Measurements from ENCODE around the gene GRM1.

GRM1 gene

GRCh38 chr6:146315381-146316174, 286.7 kb downstream of the GRM1 start:
- DNase-seq, result no peak

DNA sequence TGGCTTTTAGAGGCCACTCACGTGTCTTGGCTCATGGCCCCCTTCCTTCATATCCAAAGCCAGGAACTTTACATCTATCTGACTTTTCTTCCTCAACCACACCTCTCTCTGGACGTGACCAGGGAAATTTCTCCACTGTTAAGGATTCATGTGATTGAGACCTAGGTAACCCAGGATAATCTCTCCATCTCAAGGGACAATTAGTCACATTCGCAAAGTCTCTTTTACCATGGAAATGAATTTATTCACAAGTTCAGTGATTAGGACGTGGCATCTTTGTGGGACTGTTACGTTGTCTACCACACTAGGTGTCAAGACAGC, 287.3 kb downstream of the GRM1 start:
- DNase-seq, result no peak

GRCh38 chr6:146331013-146331412, 302.2 kb downstream of the GRM1 start:
- DNase-seq, result no peak

- no peak for DNase-seq
Observed at GRCh38 chr6:146335336-146335735, 306.5 kb downstream of the GRM1 start.

DNA sequence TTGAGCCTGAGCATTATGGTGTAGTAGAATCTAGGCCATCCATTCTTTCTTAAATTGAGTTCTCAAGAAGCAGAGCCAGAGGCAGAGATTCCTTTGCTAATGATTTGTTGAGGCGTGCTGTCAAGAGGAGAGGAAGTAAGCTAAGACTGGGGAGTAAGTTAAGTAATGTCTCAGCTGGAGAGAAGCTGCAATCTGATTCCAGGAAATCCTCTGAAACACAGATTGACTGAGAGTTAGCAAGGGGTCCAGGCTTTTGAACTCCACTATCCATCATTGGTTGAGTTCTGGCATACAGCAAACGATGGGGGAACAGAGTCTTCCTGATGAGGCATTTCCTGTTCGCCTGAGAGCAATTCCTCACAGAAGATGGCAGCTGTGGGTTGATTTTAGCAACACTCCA, 307.3 kb downstream of the GRM1 start:
- no peak for DNase-seq

DNA sequence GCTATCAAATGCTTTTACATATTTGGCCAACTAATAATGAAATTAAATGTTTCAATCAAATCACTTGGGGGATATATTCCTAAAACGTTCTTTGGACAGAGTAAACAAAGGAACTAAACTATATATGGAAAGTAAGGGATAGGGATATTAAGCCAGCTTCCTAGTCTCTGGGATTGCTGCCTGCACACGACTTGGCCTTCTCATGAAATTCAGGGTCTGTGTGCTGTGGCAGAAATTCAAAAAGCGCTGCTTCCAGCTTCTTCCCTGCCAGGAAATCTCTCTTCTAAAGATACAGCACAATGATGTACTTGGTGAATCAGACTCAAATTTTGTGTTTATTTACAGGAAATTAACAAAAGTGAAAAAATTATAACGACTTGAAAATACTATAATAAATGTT, 308.5 kb downstream of the GRM1 start:
- peak in 10 of 58 donors; percentile 2 to 26 (median 14) for DNase-seq

DNA sequence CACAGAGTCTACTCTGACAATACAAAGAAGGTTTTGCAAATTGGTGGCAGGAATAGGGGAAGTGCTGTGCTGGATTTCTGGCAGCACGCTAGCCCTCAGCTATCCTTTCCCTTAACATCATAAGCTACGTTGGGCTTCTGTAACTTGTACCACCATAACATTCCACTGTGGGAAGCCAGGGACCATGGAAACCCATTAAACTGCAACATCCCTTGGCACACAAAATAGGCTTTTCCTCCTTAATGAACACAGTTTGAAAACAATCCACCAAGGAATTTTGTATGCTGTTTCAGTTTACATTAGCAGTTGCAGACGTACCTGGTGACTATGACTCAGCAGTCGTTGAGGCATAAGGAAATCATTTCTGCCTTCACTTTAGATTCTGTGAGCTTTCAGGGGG, 310.9 kb downstream of the GRM1 start:
- DNase-seq, result no peak

DNA sequence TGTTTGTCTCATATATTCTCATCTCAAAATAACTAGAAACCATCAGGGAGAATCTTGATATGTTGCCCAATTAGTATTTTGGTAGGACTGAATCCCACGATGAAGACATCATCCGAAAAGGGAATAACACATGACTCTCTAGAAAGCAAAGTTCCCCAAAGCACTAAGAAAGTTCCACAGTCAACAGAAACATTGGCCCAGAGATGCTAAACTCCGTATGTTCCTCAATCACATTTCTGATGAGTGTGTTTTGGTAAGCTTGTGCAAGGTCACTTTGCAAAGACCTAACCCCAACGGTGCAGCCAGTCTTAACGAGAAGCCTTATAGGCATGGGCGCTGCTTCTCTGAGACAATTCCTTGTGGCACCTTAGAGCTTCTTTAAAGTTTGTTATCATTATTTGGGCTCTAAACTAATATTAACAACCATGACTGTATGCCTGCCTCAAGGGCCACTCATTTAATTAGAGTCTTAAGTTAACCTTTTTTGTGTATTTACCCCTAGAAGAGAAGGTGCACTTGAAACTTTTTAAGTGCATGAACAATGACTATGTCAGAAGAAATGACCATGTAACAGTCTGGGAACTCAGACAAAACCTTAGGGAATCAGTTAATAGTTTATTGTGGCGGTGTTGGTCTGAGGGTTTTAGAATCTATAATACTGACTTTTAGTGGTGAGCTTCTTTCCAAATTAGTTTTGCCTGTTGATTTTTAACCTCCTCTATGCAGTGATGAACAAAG, 312.8 kb downstream of the GRM1 start:
- no peak for DNase-seq

DNA sequence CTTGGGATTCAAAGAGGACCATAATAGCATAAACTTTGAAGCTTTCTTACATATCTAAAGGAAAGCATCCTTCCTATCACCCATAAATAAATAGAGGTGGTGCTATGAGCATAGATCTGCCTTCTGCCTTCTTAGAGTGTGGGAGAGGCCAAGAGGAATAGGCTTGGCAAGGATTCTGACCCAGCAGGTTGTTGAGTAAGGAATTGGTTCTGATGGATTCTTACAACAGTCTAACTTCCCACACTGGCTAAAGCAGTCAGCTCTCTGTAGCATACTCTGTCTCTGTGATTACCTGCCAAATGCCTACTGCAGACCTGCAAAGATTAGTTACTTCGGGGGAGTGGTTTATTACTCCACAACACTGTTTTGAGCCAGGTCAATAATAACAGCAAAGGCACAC, 316.7 kb downstream of the GRM1 start:
- no peak for DNase-seq

DNA sequence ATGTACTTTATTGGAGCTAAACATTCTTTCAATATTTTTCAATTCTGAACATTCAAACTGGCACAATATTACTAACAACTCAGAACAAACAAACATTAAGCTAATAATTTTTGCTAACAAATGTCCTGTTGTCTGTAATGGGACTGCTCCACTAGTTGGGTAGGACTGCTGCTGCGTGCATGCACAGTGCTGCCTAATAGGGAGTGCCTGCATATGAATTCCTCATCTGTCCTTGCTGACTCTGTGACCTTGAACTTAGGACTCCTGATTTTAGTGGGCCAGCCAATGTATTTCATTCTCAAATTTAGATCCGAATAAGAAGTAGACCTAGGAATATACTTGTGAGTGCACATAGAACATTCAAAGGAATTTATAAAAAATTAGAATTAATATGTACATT, 318.2 kb downstream of the GRM1 start:
- DNase-seq, result no peak

GRCh38 chr6:146347690-146348089, 318.8 kb downstream of the GRM1 start:
- no peak for DNase-seq

DNA sequence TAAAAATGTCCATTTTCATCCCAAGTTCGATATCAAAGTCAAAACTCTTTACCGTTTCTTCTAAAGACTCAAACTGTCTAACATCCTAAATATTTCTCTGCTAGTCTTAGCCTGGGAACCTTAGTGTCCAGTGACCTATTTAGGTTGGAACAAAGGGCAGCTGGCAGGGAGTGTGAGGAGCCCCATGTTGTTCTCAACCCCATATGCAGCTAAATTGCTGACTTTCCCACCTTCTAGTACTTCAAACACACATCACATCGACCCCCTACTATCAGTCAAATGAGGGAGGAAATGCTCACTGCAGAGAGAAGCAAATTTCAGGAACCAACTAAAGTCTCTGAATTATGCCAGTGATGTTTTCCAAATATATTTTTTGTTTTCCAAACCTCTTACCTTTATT, 322.2 kb downstream of the GRM1 start:
- no peak for DNase-seq

- DNase-seq, result no peak
Observed at GRCh38 chr6:146352163-146352562, 323.3 kb downstream of the GRM1 start.

GRCh38 chr6:146354451-146354850, 325.6 kb downstream of the GRM1 start:
- DNase-seq, result no peak

- no peak for DNase-seq
Observed at GRCh38 chr6:146355521-146356100, 326.7 kb downstream of the GRM1 start.

DNA sequence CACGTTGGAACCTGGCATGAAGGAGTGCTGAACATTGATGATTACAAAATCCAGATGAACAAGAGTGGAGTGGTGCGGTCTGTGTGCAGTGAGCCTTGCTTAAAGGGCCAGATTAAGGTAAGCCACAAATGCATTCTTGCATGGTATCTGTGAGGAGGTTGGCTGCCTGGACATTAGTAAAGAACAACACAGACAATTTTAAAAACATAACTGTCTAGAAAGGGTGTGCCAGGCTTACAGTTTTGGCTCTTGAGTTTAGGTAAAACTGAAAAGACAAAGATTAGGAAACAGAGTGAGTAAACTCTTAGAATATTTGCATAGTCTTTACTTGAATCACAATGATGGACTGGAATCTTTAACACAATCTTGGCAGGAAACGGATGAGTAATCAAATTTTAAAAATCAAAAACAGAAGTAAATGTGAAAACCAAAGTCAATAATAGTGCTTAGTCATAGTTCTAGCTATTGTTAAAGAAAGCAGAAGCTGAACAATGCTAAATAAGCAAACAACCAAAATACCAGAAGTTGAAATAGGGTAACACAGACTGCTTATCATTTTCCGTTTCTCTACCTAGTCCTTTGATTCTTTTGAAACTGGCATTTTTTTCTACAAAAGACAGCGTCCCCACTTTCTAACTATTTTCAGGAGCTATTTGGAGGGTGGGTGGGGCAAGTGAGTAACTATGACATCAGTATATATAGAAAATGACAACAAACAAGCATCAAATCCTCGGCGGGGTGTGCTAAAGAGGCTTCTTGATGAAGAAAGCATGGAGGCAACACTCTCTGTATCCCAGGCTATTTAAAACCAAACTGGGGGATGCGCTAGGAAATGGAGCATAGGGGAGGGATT, 328.9 kb downstream of the GRM1 start:
- DNase-seq, result no peak

DNA sequence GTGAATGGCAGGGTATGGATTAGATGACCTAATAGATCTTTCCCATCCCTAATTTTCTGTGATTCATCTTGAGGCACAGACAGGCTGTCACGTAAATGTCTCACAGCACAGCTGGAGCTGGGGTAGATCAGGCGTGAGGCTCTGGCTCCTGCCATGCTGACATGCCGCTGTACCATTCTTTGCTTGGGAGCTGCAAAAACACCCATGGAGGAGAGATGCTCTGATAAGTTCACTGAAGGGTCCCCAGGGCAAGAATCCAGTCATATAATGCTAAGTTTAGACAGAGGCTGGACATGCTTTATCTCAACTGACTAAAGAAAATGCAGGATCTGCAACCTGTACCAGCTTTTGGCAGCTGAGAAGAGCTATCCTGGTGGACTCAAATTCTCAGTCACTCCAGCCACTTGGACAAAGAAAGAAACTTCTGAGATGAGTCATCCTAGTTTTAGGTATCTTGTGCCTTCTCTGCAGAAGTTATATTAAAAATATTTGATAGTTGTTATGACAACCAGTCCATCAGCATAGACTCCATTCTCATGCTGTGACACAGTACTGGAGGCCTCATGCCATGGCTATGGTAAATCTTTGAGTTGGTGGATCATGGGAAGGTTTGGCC, 329.7 kb downstream of the GRM1 start:
- no peak for DNase-seq

DNA sequence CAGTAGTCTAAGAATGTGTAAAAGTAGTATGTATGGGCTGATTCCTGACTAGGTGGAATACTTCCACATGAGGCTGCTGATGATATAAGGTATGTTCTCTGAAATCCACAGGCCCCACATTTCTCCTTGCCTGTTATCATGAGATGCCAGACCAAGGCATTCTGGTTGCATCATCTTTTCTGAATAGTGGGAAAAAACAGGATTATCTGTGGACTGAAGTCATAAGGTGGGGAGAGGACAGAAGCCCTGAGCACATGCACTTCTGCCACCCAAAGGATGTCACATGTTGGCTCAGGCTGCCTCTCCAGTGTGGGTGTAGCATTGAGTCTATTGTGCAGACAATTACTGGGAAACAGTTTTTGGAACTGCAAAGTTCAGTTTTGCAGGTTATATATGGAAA, 330.3 kb downstream of the GRM1 start:
- peak in 2 of 58 donors; percentile 15 to 17 for DNase-seq

GRCh38 chr6:146361128-146361924, 332.5 kb downstream of the GRM1 start:
- peak in 19 of 58 donors; percentile 2 to 64 (median 27) for DNase-seq

GRCh38 chr6:146363838-146364607, 335.2 kb downstream of the GRM1 start:
- no peak for DNase-seq
